ENCODE measurements around the gene TCP11L2. TPM values are rescaled to one million over a fixed set of nuclear protein-coding genes. Genes with fewer than 3 reads are reported as not detected.

Gene TCP11L2
- total and polyA plus RNA-seq, 4 donors, result 2.5 to 98.1 (median 5.9) TPM

- Histone ChIP-seq H3K36me3 (ENCODE audit: control insufficient read depth in 4 of 4, insufficient read depth in 3 of 4, low read depth in 1 of 4, low read length in 3 of 4) (peaks cover 0 to 3% (median 1%) of the 10 kb centered on the region in 4 donors), H3K9ac (ENCODE audit: low read depth in 1 of 2, low read length in 2 of 2) (no peak overlapping the region), H3K4me3 (ENCODE audit: low read depth in 1 of 3, low read length in 3 of 3) (no peak overlapping the region), H3K27me3 (ENCODE audit: control insufficient read depth in 4 of 4, insufficient read depth in 4 of 4, low read length in 3 of 4) (no peaks in the 10 kb centered on the region), H3K4me1 (ENCODE audit: control insufficient read depth in 4 of 4, insufficient read depth in 4 of 4, low read length in 3 of 4) (peaks cover 10 to 38% (median 20%) of the 10 kb centered on the region in 4 donors), H3K27ac (ENCODE audit: low read depth in 1 of 2, low read length in 2 of 2) (no peak overlapping the region), H3K9me3 (ENCODE audit: control insufficient read depth in 4 of 4, low read length in 3 of 4) (no peaks in the 10 kb centered on the region)
- TF ChIP-seq FOXA1 (IDR thresholded peaks at IDR 0.05), result no peak
- no peak for TF ChIP-seq SP1 (IDR thresholded peaks at IDR 0.05)
- TF ChIP-seq NR2F2 (IDR thresholded peaks at IDR 0.05), result no peak
- TF ChIP-seq RXRA (IDR thresholded peaks at IDR 0.05), result no peak
- no peak for TF ChIP-seq GABPA (IDR thresholded peaks at IDR 0.05 in 1 of 2, conservative IDR thresholded peaks at IDR 0.05 in 1 of 2)
- no peak for TF ChIP-seq FOXA2 (IDR thresholded peaks at IDR 0.05)
- no peak for TF ChIP-seq CTCF (IDR thresholded peaks at IDR 0.05; ENCODE audit: low read depth, low read length, missing input control)
- DNase-seq (ENCODE audit: low spot score), result no peak
- WGBS, result 96% methylated on average over 4 of the region's 4 CpGs
Observed at GRCh38 chr12:106362971-106363370, 60.4 kb downstream of the TCP11L2 start.

- Histone ChIP-seq H3K27me3 (ENCODE audit: control insufficient read depth in 4 of 4, insufficient read depth in 4 of 4, low read length in 3 of 4) (no peaks in the 10 kb centered on the region), H3K4me3 (ENCODE audit: low read depth in 1 of 3, low read length in 3 of 3) (no peak overlapping the region), H3K27ac (ENCODE audit: low read depth in 1 of 2, low read length in 2 of 2) (no peak overlapping the region), H3K36me3 (ENCODE audit: control insufficient read depth in 4 of 4, insufficient read depth in 3 of 4, low read depth in 1 of 4, low read length in 3 of 4) (peaks cover 0 to 3% (median 1%) of the 10 kb centered on the region in 4 donors), H3K4me1 (ENCODE audit: control insufficient read depth in 4 of 4, insufficient read depth in 4 of 4, low read length in 3 of 4) (peaks cover 8 to 28% (median 18%) of the 10 kb centered on the region in 4 donors), H3K9me3 (ENCODE audit: control insufficient read depth in 4 of 4, low read length in 3 of 4) (no peaks in the 10 kb centered on the region), H3K9ac (ENCODE audit: low read depth in 1 of 2, low read length in 2 of 2) (no peak overlapping the region)
- WGBS, result 97% methylated on average over 4 of the region's 4 CpGs
- DNase-seq (ENCODE audit: low spot score), result no peak
- TF ChIP-seq FOXA2 (IDR thresholded peaks at IDR 0.05), result no peak
- no peak for TF ChIP-seq FOXA1 (IDR thresholded peaks at IDR 0.05)
- TF ChIP-seq TAF1 (conservative IDR thresholded peaks at IDR 0.05), result no peak
- TF ChIP-seq ATF3 (IDR thresholded peaks at IDR 0.05), result no peak
- TF ChIP-seq HNF4A (conservative IDR thresholded peaks at IDR 0.05), result no peak
- TF ChIP-seq RXRA (IDR thresholded peaks at IDR 0.05), result no peak
- TF ChIP-seq REST (IDR thresholded peaks at IDR 0.05), result no peak
- TF ChIP-seq YY1 (IDR thresholded peaks at IDR 0.05), result no peak
- TF ChIP-seq EGR1 (IDR thresholded peaks at IDR 0.05; ENCODE audit: low read depth in 2 of 2), result no peak
- no peak for TF ChIP-seq SP1 (IDR thresholded peaks at IDR 0.05)
- TF ChIP-seq HNF4G (IDR thresholded peaks at IDR 0.05), result no peak
- TF ChIP-seq NR2F2 (IDR thresholded peaks at IDR 0.05), result no peak
- TF ChIP-seq ZBTB33 (IDR thresholded peaks at IDR 0.05), result no peak
- TF ChIP-seq JUND (IDR thresholded peaks at IDR 0.05), result no peak
- no peak for TF ChIP-seq CTCF (IDR thresholded peaks at IDR 0.05; ENCODE audit: low read depth, low read length, missing input control)
- TF ChIP-seq RAD21 (IDR thresholded peaks at IDR 0.05), result no peak
- TF ChIP-seq, protein P1, sequence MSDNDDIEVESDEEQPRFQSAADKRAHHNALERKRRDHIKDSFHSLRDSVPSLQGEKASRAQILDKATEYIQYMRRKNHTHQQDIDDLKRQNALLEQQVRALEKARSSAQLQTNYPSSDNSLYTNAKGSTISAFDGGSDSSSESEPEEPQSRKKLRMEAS (IDR thresholded peaks at IDR 0.05), result no peak
- TF ChIP-seq GABPA (IDR thresholded peaks at IDR 0.05 in 1 of 2, conservative IDR thresholded peaks at IDR 0.05 in 1 of 2), result no peak
Observed at GRCh38 chr12:106364261-106364660, 61.7 kb downstream of the TCP11L2 start.

All from liver (tissue), 9 donors.